ENCODE data around the gene STRA8.

- TF ChIP-seq POLR2A (IDR thresholded peaks at IDR 0.05), result no peak
- peak; percentile 75 to 93 (median 83) for TF ChIP-seq CTCF (IDR thresholded peaks at IDR 0.05)
Measured at GRCh38 chr7:135274495-135275268, 41.0 kb downstream of the STRA8 start.
